ENCODE data around the gene PRR30. TPM values are rescaled to one million over a fixed set of nuclear protein-coding genes. Genes with fewer than 3 reads are reported as not detected.

PRR30 gene
- total RNA-seq, 4 donors from 2014 or later: not detected

DNA sequence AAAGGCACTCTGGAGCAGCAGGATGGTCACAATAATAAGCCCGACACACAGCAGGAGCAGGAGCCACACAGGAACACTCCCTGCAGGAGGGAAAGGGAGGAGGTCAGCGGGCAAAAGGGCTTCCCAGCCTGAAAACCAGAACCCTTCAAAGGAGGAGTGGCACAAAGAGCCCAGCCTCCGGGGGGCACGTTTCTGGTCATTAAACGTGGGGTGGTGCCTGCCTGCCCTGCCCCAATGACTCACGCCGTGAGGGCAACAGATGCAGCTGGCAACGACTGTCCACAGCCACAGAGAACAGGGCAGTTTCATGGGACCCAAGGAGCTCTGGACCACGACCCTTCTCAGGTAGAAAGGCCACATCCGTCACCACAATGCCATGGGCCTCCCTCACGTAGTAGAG is 7.8 kb downstream of the PRR30 start:
- ATAC-seq (no peak), DNase-seq (no peak)
- H3K4me3 ChIP-seq: no peak overlapping the region
- peaks cover 16 to 21% of the 10 kb centered on the region in 2 donors for H3K4me1 ChIP-seq
- in situ Hi-C loops (cut with MboI; ENCODE audit: low sequenced_read_pairs in 4 of 4) (no loop called here), intact Hi-C loops (cut with DNase I; ENCODE audit: low total_unique reads) (no loop called here)
- H3K9me3 ChIP-seq: no peaks in the 10 kb centered on the region
- no peak for TF ChIP-seq POLR2A (IDR thresholded peaks at IDR 0.05)
- TF ChIP-seq, protein P1, sequence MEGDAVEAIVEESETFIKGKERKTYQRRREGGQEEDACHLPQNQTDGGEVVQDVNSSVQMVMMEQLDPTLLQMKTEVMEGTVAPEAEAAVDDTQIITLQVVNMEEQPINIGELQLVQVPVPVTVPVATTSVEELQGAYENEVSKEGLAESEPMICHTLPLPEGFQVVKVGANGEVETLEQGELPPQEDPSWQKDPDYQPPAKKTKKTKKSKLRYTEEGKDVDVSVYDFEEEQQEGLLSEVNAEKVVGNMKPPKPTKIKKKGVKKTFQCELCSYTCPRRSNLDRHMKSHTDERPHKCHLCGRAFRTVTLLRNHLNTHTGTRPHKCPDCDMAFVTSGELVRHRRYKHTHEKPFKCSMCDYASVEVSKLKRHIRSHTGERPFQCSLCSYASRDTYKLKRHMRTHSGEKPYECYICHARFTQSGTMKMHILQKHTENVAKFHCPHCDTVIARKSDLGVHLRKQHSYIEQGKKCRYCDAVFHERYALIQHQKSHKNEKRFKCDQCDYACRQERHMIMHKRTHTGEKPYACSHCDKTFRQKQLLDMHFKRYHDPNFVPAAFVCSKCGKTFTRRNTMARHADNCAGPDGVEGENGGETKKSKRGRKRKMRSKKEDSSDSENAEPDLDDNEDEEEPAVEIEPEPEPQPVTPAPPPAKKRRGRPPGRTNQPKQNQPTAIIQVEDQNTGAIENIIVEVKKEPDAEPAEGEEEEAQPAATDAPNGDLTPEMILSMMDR (IDR thresholded peaks at IDR 0.05 in 4 of 5, conservative IDR thresholded peaks at IDR 0.05 in 1 of 5): no peak
- H3K36me3 ChIP-seq: peaks cover 0 to 25% of the 10 kb centered on the region in 2 donors
- H3K27ac ChIP-seq: peak overlapping the region in 1 of 4 donors; percentile 43
- no peaks in the 10 kb centered on the region for H3K27me3 ChIP-seq

DNA sequence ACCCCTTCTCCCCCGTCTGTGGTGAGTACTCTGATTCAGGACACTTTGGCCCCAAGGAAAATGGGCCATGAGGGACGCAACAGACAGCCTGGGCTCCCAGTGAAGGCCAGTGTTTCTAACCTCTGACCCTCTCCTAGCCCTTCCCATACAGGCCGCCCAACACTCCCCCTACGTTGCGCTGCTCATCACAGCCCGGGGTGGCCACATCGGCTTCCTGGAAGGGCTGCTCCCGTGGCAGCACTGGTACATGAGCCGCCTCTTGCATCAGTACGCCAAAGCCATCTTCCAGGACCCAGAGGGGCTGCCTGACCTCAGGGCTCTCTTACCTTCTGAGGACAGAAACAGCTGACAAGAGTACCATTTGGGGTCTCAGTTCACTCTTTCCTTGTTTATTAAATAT is 8.8 kb downstream of the PRR30 start:
- no peak for DNase-seq
- Histone ChIP-seq H3K4me1 (peaks cover 23 to 30% of the 10 kb centered on the region in 2 donors), H3K27me3 (no peaks in the 10 kb centered on the region), H3K36me3 (peaks cover 0 to 25% of the 10 kb centered on the region in 2 donors), H3K9me3 (no peaks in the 10 kb centered on the region), H3K27ac (no peak overlapping the region), H3K4me3 (no peak overlapping the region)
- in situ Hi-C loops (cut with MboI; ENCODE audit: low sequenced_read_pairs in 4 of 4) (no loop called here), intact Hi-C loops (cut with DNase I; ENCODE audit: low total_unique reads) (no loop called here)
- TF ChIP-seq, protein P1 (IDR thresholded peaks at IDR 0.05 in 4 of 5, conservative IDR thresholded peaks at IDR 0.05 in 1 of 5): no peak
- no peak for TF ChIP-seq POLR2A (IDR thresholded peaks at IDR 0.05)
- no peak for ATAC-seq

DNA sequence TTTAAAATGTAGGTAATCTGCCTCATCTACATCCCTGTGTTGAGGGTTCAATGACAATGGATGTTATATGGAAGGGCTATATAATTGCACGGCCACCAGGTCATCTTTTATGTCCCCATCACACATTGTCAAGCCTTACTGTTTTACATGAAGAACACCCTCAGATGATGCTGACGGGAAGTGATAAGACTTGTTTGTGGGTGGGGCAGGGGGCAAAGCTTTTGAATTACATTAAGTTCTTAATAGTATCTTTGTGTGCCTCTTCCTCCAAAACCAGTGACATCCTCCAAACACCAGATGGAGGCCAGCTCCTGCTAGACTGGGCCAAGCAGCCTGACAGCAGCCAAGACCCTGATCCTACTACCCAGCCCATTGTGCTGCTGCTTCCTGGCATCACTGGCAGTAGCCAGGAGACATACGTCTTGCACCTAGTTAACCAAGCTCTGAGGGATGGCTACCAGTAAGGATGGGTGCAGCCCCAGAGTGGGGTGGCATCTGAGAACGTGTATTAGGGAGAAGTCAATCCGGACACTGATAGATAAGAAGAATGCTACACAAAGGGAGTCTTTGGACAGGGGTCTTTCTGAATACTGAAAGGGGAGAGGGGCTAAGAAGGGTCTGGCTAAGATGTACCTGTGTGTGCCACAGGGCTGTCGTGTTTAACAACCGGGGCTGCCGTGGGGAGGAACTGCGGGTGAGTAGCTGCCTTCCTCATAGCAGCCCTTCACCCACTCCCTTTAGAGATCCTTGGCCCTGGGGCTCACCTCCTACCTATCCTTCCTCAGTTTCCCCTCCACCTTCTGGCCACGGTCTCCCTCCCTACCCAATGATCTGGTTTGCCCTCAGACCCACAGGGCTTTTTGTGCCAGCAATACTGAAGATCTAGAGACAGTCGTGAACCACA is 10.3 kb downstream of the PRR30 start:
- no peak for ATAC-seq
- in situ Hi-C loops (cut with MboI; ENCODE audit: low sequenced_read_pairs in 4 of 4): no loop called here
- no peak for DNase-seq
- TF ChIP-seq POLR2A (IDR thresholded peaks at IDR 0.05): no peak
- TF ChIP-seq, protein P1 (IDR thresholded peaks at IDR 0.05 in 4 of 5, conservative IDR thresholded peaks at IDR 0.05 in 1 of 5): no peak
- intact Hi-C loops (cut with DNase I; ENCODE audit: low total_unique reads): no loop called here
- Histone ChIP-seq H3K27me3 (no peaks in the 10 kb centered on the region), H3K27ac (peak overlapping the region in 3 of 4 donors; percentile 27 to 49 (median 35)), H3K4me3 (no peak overlapping the region), H3K36me3 (peaks cover 0 to 25% of the 10 kb centered on the region in 2 donors), H3K4me1 (peaks cover 23 to 37% of the 10 kb centered on the region in 2 donors), H3K9me3 (no peaks in the 10 kb centered on the region)

DNA sequence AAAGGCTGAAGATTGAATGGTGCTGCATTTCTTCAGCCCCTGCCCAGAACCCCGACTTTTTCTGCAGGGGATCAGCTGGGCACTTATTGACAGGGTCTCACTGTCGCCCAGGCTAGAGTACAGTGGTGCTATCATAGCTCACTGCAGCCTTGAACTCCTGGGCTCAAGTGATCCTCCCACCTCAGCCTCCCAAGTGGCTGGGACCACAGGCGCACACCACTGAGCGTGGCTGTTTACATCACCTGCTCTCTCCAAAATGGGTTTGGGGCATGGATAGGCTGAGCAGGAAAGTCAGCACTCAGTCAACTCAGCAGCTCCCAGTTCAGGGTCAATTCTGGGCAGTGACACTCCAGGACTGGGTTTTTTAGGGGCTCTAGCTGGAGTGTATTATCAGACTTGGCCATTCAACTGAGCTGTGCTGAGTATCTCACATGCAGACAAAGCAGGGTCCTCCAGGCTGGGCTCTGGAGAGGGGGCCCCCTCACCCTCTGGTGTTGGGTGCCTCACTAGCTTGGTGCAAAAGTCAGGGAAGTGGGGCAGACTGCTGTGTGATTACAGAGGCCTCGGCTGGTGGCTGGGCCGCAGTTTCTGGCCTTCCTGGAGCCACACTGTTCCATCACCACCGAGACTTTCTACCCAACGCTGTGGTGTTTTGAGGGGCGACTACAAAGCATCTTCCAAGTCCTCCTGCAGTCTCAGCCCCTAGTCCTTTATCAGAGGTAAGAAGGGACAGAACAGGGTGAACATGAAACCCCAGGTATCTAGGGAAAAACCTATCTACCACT is 11.1 kb downstream of the PRR30 start:
- DNase-seq (no peak), ATAC-seq (no peak)
- H3K4me1 ChIP-seq: peaks cover 22 to 30% of the 10 kb centered on the region in 2 donors
- H3K4me3 ChIP-seq: no peak overlapping the region
- H3K9me3 ChIP-seq: no peaks in the 10 kb centered on the region
- H3K27me3 ChIP-seq: no peaks in the 10 kb centered on the region
- intact Hi-C loops (cut with DNase I; ENCODE audit: low total_unique reads) (no loop called here), in situ Hi-C loops (cut with MboI; ENCODE audit: low sequenced_read_pairs in 4 of 4) (no loop called here)
- H3K27ac ChIP-seq: peak overlapping the region in 3 of 4 donors; percentile 35 to 49 (median 48)
- TF ChIP-seq, protein P1 (IDR thresholded peaks at IDR 0.05 in 4 of 5, conservative IDR thresholded peaks at IDR 0.05 in 1 of 5): no peak
- no peak for TF ChIP-seq POLR2A (IDR thresholded peaks at IDR 0.05)
- peaks cover 0 to 25% of the 10 kb centered on the region in 2 donors for H3K36me3 ChIP-seq
